ENCODE data around the gene TSSC4. TPM values are rescaled to one million over a fixed set of nuclear protein-coding genes. Genes with fewer than 3 reads are reported as not detected.

The TSSC4 gene
- total and polyA plus RNA-seq, 7 donors = 43.7 to 60.1 (median 49.6) TPM

- intact Hi-C loops (cut with DNase I) = loop anchor here (2.0 kb wide), 1 partner anchor 74 kb away; no protein-coding TSS in a partner anchor
- peak; percentile 88 for DNase-seq
- Histone ChIP-seq H3K4me3 (peak overlapping the region; percentile 86 to 100 (median 99)), H3K4me1 (peaks cover 0 to 74% (median 62%) of the 10 kb centered on the region in 4 donors), H3K9me3 (no peaks in the 10 kb centered on the region), H3K36me3 (no peaks in the 10 kb centered on the region), H3K27ac (peak overlapping the region; percentile 99 to 100 (median 100)), H3K27me3 (no peaks in the 10 kb centered on the region)
- no peak for TF ChIP-seq POLR2A (IDR thresholded peaks at IDR 0.05)
- TF ChIP-seq POLR2AphosphoS5 (IDR thresholded peaks at IDR 0.05) = peak in 3 of 4 donors; percentile 14 to 53 (median 41)
- no peak for TF ChIP-seq EP300 (IDR thresholded peaks at IDR 0.05)
- WGBS, 2 donors = 39 to 49% methylated on average over 23 of the region's 23 CpGs
Measured at GRCh38 chr11:2378527-2379210, 21.9 kb upstream of the TSSC4 start.

- Histone ChIP-seq H3K9me3 (no peaks in the 10 kb centered on the region), H3K4me3 (peak overlapping the region; percentile 86 to 100 (median 99)), H3K27ac (peak overlapping the region; percentile 99 to 100 (median 100)), H3K4me1 (peaks cover 0 to 83% (median 70%) of the 10 kb centered on the region in 4 donors), H3K36me3 (no peaks in the 10 kb centered on the region), H3K27me3 (no peaks in the 10 kb centered on the region)
- TF ChIP-seq POLR2A (IDR thresholded peaks at IDR 0.05) (no peak), EP300 (IDR thresholded peaks at IDR 0.05) (no peak), POLR2AphosphoS5 (IDR thresholded peaks at IDR 0.05) (no peak)
- TF ChIP-seq, protein P1, sequence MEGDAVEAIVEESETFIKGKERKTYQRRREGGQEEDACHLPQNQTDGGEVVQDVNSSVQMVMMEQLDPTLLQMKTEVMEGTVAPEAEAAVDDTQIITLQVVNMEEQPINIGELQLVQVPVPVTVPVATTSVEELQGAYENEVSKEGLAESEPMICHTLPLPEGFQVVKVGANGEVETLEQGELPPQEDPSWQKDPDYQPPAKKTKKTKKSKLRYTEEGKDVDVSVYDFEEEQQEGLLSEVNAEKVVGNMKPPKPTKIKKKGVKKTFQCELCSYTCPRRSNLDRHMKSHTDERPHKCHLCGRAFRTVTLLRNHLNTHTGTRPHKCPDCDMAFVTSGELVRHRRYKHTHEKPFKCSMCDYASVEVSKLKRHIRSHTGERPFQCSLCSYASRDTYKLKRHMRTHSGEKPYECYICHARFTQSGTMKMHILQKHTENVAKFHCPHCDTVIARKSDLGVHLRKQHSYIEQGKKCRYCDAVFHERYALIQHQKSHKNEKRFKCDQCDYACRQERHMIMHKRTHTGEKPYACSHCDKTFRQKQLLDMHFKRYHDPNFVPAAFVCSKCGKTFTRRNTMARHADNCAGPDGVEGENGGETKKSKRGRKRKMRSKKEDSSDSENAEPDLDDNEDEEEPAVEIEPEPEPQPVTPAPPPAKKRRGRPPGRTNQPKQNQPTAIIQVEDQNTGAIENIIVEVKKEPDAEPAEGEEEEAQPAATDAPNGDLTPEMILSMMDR (IDR thresholded peaks at IDR 0.05) = no peak
- intact Hi-C loops (cut with DNase I) = loop anchor here (2.0 to 10.0 kb wide), 3 partner anchors 75 to 915 kb away; no protein-coding TSS in a partner anchor
- WGBS, 2 donors = 68 to 84% methylated on average over 11 of the region's 11 CpGs
- no peak for DNase-seq
Measured at GRCh38 chr11:2379466-2380174, 20.9 kb upstream of the TSSC4 start.

GRCh38 chr11:2380396-2380795 lies 20.2 kb upstream of the TSSC4 start:
- 81 to 84% methylated on average over 13 of the region's 13 CpGs for WGBS, 2 donors
- H3K4me1 ChIP-seq = peaks cover 0 to 83% (median 78%) of the 10 kb centered on the region in 4 donors
- H3K27ac ChIP-seq = peak overlapping the region; percentile 99 to 100 (median 100)
- H3K36me3 ChIP-seq = no peaks in the 10 kb centered on the region
- intact Hi-C loops (cut with DNase I) = loop anchor here (10.0 kb wide), 2 partner anchors 444 to 916 kb away; no protein-coding TSS in a partner anchor
- no peaks in the 10 kb centered on the region for H3K27me3 ChIP-seq
- no peak for DNase-seq
- TF ChIP-seq POLR2A (IDR thresholded peaks at IDR 0.05) (no peak), POLR2AphosphoS5 (IDR thresholded peaks at IDR 0.05) (no peak), EP300 (IDR thresholded peaks at IDR 0.05) (no peak)
- TF ChIP-seq, protein P1 (IDR thresholded peaks at IDR 0.05) = no peak
- H3K9me3 ChIP-seq = no peaks in the 10 kb centered on the region
- peak overlapping the region in 3 of 4 donors; percentile 86 to 100 (median 98) for H3K4me3 ChIP-seq

GRCh38 chr11:2380807-2381350 lies 19.7 kb upstream of the TSSC4 start:
- no peaks in the 10 kb centered on the region for H3K27me3 ChIP-seq
- H3K27ac ChIP-seq = peak overlapping the region; percentile 99 to 100 (median 100)
- peaks cover 0 to 83% (median 81%) of the 10 kb centered on the region in 4 donors for H3K4me1 ChIP-seq
- DNase-seq = peak; percentile 89
- no peaks in the 10 kb centered on the region for H3K9me3 ChIP-seq
- intact Hi-C loops (cut with DNase I) = loop anchor here (10.0 kb wide), 2 partner anchors 444 to 916 kb away; no protein-coding TSS in a partner anchor
- WGBS, 2 donors = 70 to 81% methylated on average over 20 of the region's 20 CpGs
- H3K36me3 ChIP-seq = no peaks in the 10 kb centered on the region
- TF ChIP-seq, protein P1 (IDR thresholded peaks at IDR 0.05) = no peak
- TF ChIP-seq POLR2A (IDR thresholded peaks at IDR 0.05) (no peak), EP300 (IDR thresholded peaks at IDR 0.05) (peak in 2 of 4 donors; percentile 64 to 68), POLR2AphosphoS5 (IDR thresholded peaks at IDR 0.05) (peak in 3 of 4 donors; percentile 29 to 75 (median 62))
- peak overlapping the region in 3 of 4 donors; percentile 86 to 100 (median 98) for H3K4me3 ChIP-seq
